Measurements from ENCODE around the gene SH3RF2. TPM values are rescaled to one million over a fixed set of nuclear protein-coding genes. Genes with fewer than 3 reads are reported as not detected.

SH3RF2 gene
- total RNA-seq, 2 experiments from 2014 or later: not detected

DNA sequence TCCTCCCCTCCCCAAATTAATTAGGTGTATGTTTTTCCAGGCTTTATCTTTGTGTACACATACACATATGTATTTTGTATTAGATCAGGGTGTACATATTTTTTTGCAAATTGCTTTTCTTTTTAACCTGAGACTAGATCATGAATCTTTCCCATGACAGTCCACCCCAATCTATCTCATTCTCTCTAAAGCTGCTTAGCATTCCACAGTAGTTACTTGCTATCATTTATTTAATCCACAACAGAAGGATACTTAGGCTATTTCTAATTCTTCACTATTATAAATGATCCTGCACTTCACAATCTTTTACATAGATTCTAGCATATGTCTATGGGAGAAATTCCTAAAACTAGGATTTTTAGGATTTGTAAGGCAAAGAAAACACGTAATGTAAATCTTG, 43.9 kb downstream of the SH3RF2 start:
- CTCF ChIA-PET (ENCODE audit: unreplicated experiment): no interaction called here
- no peaks in the 10 kb centered on the region for H3K79me2 ChIP-seq (ENCODE audit: insufficient read depth, low read depth, low read length)
- BruUV-seq (replicated peaks): no TSS peak
- no peak overlapping the region for H3K4me3 ChIP-seq (ENCODE audit: low read depth, low read length, poor library complexity, severe bottlenecking)
- H2AFZ ChIP-seq (ENCODE audit: low read length): no peak overlapping the region
- no peak for DNase-seq (ENCODE audit: low spot score)
- no peaks in the 10 kb centered on the region for H3K9me2 ChIP-seq (ENCODE audit: insufficient read depth, low read length)
- no peaks in the 10 kb centered on the region for H3K36me3 ChIP-seq (ENCODE audit: insufficient read depth, low read length)
- POLR2A ChIA-PET: interaction anchor here (1.1 kb wide), 1 partner anchor 10 kb away, joined by 3 read pairs; no protein-coding TSS in a partner anchor
- no peaks in the 10 kb centered on the region for H3K4me1 ChIP-seq (ENCODE audit: insufficient read depth, low read length, poor library complexity, severe bottlenecking)
- H3K9me3 ChIP-seq (ENCODE audit: low read length): no peaks in the 10 kb centered on the region
- no peak overlapping the region for H3K4me2 ChIP-seq (ENCODE audit: low read length)
- TF ChIP-seq CTCF (conservative IDR thresholded peaks at IDR 0.05; ENCODE audit: low read length): no peak
- TF ChIP-seq EZH2phosphoT487 (IDR thresholded peaks at IDR 0.05; ENCODE audit: borderline replicate concordance, low read depth, low read length): no peak
- intact Hi-C loops (cut with micrococcal nuclease; ENCODE audit: unreplicated experiment): no loop called here
- H4K20me1 ChIP-seq (ENCODE audit: insufficient read depth, low read length): no peaks in the 10 kb centered on the region
- H3K27ac ChIP-seq (ENCODE audit: low read depth, low read length, poor library complexity, severe bottlenecking): no peak overlapping the region

DNA sequence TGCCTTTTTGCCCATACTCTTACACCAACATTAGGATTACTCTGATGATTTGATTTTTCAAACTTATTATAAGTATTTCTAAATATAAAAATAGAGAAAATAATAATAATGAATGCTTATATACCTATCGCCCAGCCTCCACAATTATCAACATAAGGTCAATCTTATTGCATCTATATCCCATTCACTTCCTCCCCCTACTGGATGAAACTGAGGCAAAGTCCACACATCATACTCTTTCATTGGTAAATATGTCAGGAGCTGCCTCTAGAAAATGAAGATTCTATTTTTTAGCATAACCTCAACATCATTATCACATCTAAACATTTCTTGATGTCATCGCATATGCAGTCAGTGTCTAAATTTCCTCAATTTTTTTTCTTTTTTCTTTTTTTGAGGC, 44.3 kb downstream of the SH3RF2 start:
- Histone ChIP-seq H3K79me2 (ENCODE audit: insufficient read depth, low read depth, low read length) (no peaks in the 10 kb centered on the region), H3K4me3 (ENCODE audit: low read depth, low read length, poor library complexity, severe bottlenecking) (no peak overlapping the region), H3K9me2 (ENCODE audit: insufficient read depth, low read length) (no peaks in the 10 kb centered on the region), H3K36me3 (ENCODE audit: insufficient read depth, low read length) (no peaks in the 10 kb centered on the region), H4K20me1 (ENCODE audit: insufficient read depth, low read length) (no peaks in the 10 kb centered on the region), H3K4me1 (ENCODE audit: insufficient read depth, low read length, poor library complexity, severe bottlenecking) (no peaks in the 10 kb centered on the region), H2AFZ (ENCODE audit: low read length) (no peak overlapping the region), H3K9me3 (ENCODE audit: low read length) (no peaks in the 10 kb centered on the region), H3K4me2 (ENCODE audit: low read length) (no peak overlapping the region), H3K27ac (ENCODE audit: low read depth, low read length, poor library complexity, severe bottlenecking) (no peak overlapping the region)
- no peak for DNase-seq (ENCODE audit: low spot score)
- ChIA-PET CTCF (ENCODE audit: unreplicated experiment) (no interaction called here), POLR2A (interaction anchor here (0.5 kb wide), 1 partner anchor 64 kb away, joined by 3 read pairs; no protein-coding TSS in a partner anchor)
- BruUV-seq (replicated peaks): no TSS peak
- TF ChIP-seq EZH2phosphoT487 (IDR thresholded peaks at IDR 0.05; ENCODE audit: borderline replicate concordance, low read depth, low read length) (no peak), CTCF (conservative IDR thresholded peaks at IDR 0.05; ENCODE audit: low read length) (no peak)
- intact Hi-C loops (cut with micrococcal nuclease; ENCODE audit: unreplicated experiment): no loop called here

DNA sequence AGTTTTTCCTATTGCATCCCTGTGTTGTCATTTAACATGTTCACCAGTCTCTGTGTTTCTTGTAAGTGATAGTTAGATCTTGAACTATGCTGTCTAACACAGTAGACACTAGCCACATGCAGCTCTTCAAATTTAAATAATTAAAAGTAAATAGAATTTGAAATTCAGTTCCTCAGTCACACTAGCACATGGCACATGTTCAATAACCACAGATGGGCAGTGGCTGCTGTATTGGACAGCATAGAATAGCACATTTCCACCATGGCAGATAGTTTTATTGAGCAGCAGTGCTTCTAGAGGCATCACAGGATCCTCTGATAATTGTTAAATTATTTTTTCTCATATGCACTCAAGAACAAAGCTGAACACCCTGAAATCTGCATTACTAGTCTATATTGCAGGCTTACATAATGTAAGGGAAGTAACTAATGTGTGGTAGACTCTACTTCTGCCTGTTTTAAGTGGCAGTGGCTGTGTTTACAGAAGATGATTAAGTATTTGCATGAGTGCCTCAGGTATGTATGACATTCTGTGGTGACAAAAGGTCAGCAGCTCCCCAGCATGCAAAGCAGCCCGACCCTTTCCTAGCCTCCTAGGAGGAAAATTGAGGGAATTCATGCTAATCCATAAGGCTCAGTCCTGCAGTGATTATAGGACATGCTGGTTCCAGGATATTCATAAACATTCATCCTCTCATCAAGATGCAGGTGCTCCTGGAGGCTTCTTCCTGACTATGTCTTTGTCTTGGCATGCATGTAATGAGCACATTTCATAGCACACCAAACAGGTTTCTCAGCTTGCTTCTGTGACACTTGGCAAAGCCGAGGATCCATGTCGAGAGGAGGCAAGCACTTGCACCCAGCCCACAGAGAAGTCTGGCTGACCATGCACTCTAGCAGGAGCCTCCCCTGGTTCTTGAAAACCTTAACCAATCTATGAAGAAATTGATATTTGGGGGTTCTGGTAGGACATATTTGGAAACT, 45.5 kb downstream of the SH3RF2 start:
- ChIA-PET POLR2A (no interaction called here), CTCF (ENCODE audit: unreplicated experiment) (no interaction called here)
- Histone ChIP-seq H3K27ac (ENCODE audit: low read depth, low read length, poor library complexity, severe bottlenecking) (no peak overlapping the region), H3K36me3 (ENCODE audit: insufficient read depth, low read length) (no peaks in the 10 kb centered on the region), H3K4me2 (ENCODE audit: low read length) (no peak overlapping the region), H3K79me2 (ENCODE audit: insufficient read depth, low read depth, low read length) (no peaks in the 10 kb centered on the region), H3K4me3 (ENCODE audit: low read depth, low read length, poor library complexity, severe bottlenecking) (no peak overlapping the region), H4K20me1 (ENCODE audit: insufficient read depth, low read length) (no peaks in the 10 kb centered on the region), H3K9me3 (ENCODE audit: low read length) (no peaks in the 10 kb centered on the region), H3K4me1 (ENCODE audit: insufficient read depth, low read length, poor library complexity, severe bottlenecking) (no peaks in the 10 kb centered on the region), H2AFZ (ENCODE audit: low read length) (no peak overlapping the region), H3K9me2 (ENCODE audit: insufficient read depth, low read length) (no peaks in the 10 kb centered on the region)
- intact Hi-C loops (cut with micrococcal nuclease; ENCODE audit: unreplicated experiment): no loop called here
- BruUV-seq (replicated peaks): no TSS peak
- TF ChIP-seq CTCF (conservative IDR thresholded peaks at IDR 0.05; ENCODE audit: low read length) (no peak), EZH2phosphoT487 (IDR thresholded peaks at IDR 0.05; ENCODE audit: borderline replicate concordance, low read depth, low read length) (no peak)
- DNase-seq (ENCODE audit: low spot score): no peak

Measured in OCI-LY7 (cell line).